Measurements from ENCODE around the gene APEX2. TPM values are rescaled to one million over a fixed set of nuclear protein-coding genes. Genes with fewer than 3 reads are reported as not detected.
A peak's percentile ranks its signal among the peaks of the same experiment; 100 is the strongest.

The APEX2 gene
- polyA plus RNA-seq, 1 donor from 2014 or later: 22.9 TPM

DNA sequence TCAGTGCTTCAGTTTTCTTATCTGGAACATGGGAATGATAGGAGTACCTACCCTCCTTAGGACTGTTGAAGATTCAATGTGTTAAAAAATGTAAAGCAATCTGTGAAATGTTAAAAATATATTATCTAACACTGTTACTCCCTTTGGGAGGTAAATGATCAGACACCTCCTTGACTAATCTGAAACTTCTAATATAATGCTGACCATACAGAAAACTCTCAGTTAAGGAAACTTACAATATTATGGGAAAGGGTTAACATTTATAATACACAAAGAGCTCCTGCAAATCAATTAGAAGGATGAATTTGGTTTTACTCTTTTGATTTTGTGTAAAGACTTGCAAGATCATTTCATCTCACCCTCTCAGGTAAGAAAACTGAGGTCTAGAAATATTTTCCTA lies 4.5 kb upstream of the APEX2 start:
- Mint-ChIP-seq H3K4me3 (no peak overlapping the region), H3K4me1 (peaks cover 4 to 9% (median 5%) of the 10 kb centered on the region in 3 donors), H3K9me3 (no peaks in the 10 kb centered on the region), H3K27me3 (peaks cover 5% of the 10 kb centered on the region), H3K27ac (no peak overlapping the region), H3K36me3 (no peaks in the 10 kb centered on the region)

DNA sequence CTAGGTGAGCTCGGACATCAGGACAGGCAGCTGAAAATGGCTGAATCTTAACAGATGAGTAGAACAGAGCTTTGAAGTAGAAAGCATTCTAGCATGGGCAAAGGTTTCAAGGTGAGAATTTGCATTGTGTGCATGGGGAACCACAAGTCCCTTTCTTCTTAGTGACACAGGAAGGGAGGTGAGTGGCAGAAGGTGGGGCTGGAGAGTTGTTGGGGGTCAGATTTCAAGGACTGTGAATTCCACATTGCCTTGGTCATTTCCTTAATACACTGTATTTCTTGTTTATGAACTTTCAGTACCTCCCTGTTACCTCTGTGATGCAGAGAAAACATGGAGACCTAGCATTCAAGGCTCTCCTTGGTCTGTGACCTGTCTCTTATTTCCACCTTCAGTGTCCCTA lies 4.1 kb downstream of the APEX2 start:
- no peak overlapping the region for H3K27ac Mint-ChIP-seq
- peaks cover 4 to 7% (median 5%) of the 10 kb centered on the region in 3 donors for H3K4me1 Mint-ChIP-seq
- H3K4me3 Mint-ChIP-seq: peak overlapping the region in 1 of 4 donors; percentile 37
- peaks cover 0 to 2% (median 0%) of the 10 kb centered on the region in 3 donors for H3K9me3 Mint-ChIP-seq
- no peaks in the 10 kb centered on the region for H3K27me3 Mint-ChIP-seq
- peaks cover 7% of the 10 kb centered on the region for H3K36me3 Mint-ChIP-seq

DNA sequence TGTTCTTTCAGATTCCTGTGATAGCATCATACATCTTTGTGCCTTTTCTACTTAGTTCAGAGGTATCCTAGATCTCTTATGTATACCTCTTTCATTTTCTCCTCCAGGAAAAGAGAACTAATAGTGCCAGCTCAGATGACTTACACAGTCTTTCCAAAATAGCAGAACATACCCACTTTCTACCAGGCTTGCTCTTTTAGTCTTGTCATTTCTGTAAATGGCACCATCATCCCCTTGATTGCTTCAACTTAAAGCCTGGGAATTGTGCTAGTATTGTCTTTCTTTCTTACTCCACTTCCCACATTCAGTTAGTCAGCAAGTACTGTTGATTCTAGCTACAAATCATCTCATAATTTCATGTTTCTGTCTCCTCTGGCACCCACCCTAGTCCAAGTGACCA lies 5.1 kb downstream of the APEX2 start:
- H3K27ac Mint-ChIP-seq: no peak overlapping the region
- H3K9me3 Mint-ChIP-seq: peaks cover 0 to 2% (median 0%) of the 10 kb centered on the region in 3 donors
- no peaks in the 10 kb centered on the region for H3K27me3 Mint-ChIP-seq
- no peak overlapping the region for H3K4me3 Mint-ChIP-seq
- peaks cover 1 to 5% (median 2%) of the 10 kb centered on the region in 3 donors for H3K4me1 Mint-ChIP-seq
- peaks cover 7% of the 10 kb centered on the region for H3K36me3 Mint-ChIP-seq

DNA sequence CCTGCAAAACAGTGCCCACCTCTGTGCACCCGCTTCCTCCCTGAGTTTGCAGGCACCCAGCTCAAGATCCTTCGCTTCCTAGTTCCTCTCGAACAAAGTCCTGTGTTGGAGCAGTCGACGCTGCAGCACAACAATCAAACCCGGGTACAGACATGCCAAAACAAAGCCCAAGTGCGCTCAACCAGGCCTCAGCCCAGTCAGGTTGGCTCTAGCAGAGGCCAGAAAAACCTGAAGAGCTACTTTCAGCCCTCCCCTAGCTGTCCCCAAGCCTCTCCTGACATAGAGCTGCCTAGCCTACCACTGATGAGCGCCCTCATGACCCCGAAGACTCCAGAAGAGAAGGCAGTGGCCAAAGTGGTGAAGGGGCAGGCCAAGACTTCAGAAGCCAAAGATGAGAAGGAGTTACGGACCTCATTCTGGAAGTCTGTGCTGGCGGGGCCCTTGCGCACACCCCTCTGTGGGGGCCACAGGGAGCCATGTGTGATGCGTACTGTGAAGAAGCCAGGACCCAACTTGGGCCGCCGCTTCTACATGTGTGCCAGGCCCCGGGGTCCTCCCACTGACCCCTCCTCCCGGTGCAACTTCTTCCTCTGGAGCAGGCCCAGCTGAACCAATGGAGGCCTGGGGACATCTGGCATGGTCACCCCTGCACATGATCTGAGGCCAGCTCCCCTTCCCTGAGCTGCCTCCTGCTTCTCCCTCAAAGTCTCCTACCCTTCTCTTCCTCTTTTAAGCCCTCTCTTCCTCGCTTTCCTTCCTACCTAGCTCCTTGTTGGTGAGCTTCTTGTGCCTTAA lies 6.9 kb downstream of the APEX2 start:
- peaks cover 0 to 2% (median 0%) of the 10 kb centered on the region in 3 donors for H3K9me3 Mint-ChIP-seq
- H3K27ac Mint-ChIP-seq: no peak overlapping the region
- no peaks in the 10 kb centered on the region for H3K27me3 Mint-ChIP-seq
- H3K36me3 Mint-ChIP-seq: peaks cover 7% of the 10 kb centered on the region
- H3K4me3 Mint-ChIP-seq: peak overlapping the region in 1 of 4 donors; percentile 52
- H3K4me1 Mint-ChIP-seq: no peaks in the 10 kb centered on the region

DNA sequence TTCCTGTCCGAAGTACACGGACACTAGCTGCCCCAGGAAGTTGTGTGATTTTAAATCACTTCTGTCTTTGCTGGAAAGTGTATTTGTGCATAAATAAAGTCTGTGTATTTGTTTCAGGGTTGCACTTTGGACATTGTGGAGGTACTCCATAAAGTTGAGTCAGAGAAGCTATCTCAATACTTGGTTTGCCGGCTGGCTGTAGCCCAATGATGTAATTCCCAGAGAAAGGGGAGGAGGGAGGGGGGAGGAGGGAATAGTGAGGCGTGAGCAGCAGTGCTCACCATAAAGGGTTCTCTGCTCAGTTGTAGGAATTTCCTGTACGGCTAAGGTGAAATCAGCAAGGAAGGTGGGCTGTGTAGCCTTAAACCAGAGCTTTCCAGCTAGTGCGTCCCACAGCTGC lies 7.5 kb downstream of the APEX2 start:
- Mint-ChIP-seq H3K4me3 (no peak overlapping the region), H3K9me3 (peaks cover 0 to 2% (median 0%) of the 10 kb centered on the region in 3 donors), H3K27me3 (no peaks in the 10 kb centered on the region), H3K4me1 (no peaks in the 10 kb centered on the region), H3K27ac (no peak overlapping the region), H3K36me3 (peaks cover 5% of the 10 kb centered on the region)

DNA sequence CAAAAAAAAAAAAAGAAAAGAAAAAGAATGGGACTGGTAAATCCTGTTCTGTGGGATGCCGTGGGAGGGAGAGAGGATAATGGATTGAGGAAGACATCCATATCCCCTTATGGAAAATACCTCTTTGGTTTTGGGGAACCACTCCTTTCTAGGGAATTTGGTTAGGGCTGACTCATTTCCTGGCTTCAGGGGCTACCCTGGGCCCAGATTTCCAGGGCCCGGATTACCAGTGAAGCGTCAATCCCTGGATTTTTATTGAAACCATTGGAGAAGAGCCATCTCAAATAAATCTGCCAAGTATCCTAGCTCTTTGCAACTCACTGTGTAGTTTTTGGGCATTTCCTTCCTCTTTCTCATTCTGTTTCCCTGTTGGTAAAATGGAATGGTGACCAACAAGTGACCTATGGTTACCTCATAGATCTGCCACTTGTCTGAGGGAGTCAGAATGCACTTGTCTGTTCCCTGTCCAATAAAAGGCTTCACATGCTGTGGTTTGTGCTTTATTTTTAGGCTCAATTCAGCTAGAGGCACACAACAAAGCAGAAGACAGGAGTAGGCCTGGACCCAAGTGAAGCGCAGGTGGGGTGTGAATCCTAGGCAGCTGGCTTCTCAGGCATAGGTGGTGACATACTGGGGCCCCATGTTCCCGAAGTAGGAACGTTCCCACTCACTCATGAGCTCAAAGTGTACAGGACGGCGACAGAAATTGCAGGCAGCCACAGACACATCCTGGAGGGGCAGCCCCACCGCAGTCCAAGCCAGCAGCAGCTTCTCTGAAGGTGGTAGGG lies 8.6 kb downstream of the APEX2 start:
- Mint-ChIP-seq H3K4me1 (no peaks in the 10 kb centered on the region), H3K27ac (no peak overlapping the region), H3K36me3 (peaks cover 2% of the 10 kb centered on the region), H3K4me3 (no peak overlapping the region), H3K27me3 (no peaks in the 10 kb centered on the region), H3K9me3 (peaks cover 0 to 2% (median 0%) of the 10 kb centered on the region in 3 donors)

DNA sequence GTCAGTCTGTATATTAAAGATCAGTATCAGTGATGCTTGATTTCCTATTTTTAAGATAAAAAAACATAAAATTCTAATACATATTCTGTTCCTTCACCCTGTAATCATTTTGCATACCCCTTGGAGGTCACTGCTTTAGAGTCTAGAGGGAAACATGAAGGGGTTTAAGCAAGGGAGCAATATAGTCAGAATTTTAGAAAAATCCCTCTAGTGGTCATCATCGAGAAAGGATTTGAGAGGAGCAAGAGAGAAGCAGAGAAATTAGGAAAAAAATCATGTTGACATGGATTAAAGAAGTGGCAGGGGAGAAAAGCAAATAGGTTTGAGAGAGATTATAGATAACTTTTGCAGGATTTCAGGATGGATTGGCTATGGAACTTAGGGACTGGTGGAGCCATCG lies 11.1 kb downstream of the APEX2 start:
- Mint-ChIP-seq H3K36me3 (no peaks in the 10 kb centered on the region), H3K27ac (no peak overlapping the region), H3K27me3 (no peaks in the 10 kb centered on the region), H3K4me1 (no peaks in the 10 kb centered on the region), H3K9me3 (peaks cover 0 to 2% (median 0%) of the 10 kb centered on the region in 3 donors), H3K4me3 (no peak overlapping the region)

DNA sequence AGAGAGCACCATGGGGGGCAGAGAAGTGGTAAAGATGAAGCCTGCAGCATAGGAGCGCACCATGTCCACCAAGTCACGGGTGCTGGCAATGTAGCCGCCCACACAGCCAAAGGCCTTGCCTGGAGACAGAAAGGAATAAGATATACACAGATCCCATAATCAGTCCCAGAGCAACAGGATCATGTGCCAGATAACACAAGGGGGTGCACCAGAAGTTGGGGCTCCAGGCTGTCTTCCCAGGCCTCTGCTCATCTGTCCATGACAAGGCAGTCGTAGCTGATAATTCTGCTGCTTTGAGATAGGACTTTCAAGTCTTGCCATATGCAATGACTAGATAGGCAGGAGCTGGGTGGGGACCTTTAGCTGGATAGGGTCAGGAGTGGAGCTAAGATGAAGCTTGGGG lies 14.7 kb downstream of the APEX2 start:
- H3K27ac Mint-ChIP-seq: no peak overlapping the region
- no peaks in the 10 kb centered on the region for H3K9me3 Mint-ChIP-seq
- H3K4me1 Mint-ChIP-seq: no peaks in the 10 kb centered on the region
- H3K4me3 Mint-ChIP-seq: no peak overlapping the region
- H3K36me3 Mint-ChIP-seq: no peaks in the 10 kb centered on the region
- H3K27me3 Mint-ChIP-seq: no peaks in the 10 kb centered on the region

DNA sequence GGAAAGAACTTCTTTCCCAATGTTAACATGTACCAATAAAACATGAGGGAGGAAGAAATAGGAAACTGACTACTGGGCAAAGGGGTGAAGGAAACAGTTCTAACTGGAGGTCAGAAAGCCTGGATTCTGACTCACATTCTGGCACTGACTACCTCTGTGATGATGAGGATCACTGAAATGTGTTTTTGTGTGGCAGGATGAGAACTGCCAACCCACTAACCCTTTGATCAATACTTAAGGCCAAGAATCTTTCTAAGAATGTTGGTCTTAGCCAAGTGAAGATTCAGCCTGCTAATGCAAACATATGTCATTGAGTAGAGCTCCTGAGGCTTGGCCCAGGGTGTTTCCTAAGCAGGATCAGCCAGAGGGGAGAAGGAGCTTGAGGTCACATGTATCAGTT lies 26.0 kb downstream of the APEX2 start:
- no peak overlapping the region for H3K4me3 Mint-ChIP-seq
- peaks cover 0 to 3% (median 0%) of the 10 kb centered on the region in 3 donors for H3K9me3 Mint-ChIP-seq
- no peaks in the 10 kb centered on the region for H3K4me1 Mint-ChIP-seq
- no peak overlapping the region for H3K27ac Mint-ChIP-seq
- no peaks in the 10 kb centered on the region for H3K36me3 Mint-ChIP-seq
- peaks cover 4% of the 10 kb centered on the region for H3K27me3 Mint-ChIP-seq

DNA sequence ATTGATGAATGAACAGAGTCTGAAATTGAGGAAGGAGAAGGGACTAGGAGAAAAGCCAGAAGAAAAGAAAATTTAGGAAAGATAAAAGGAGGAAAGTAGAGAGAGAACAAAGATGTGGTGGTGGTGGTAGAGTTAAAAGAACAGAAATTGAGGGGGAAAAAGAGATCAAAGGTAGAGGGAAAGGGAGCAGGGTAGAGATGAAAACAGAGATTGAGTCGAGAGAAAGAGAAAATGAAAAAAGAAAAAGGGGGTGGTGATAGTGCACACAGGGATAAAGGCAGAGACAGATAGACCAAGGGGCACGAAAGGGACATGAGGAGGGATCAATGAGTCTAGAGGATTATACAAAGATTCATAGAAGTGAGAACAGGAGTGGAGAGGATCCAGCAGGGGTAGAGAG lies 26.7 kb downstream of the APEX2 start:
- peaks cover 0 to 3% (median 0%) of the 10 kb centered on the region in 3 donors for H3K9me3 Mint-ChIP-seq
- no peak overlapping the region for H3K27ac Mint-ChIP-seq
- peaks cover 2% of the 10 kb centered on the region for H3K27me3 Mint-ChIP-seq
- H3K4me1 Mint-ChIP-seq: no peaks in the 10 kb centered on the region
- H3K36me3 Mint-ChIP-seq: no peaks in the 10 kb centered on the region
- H3K4me3 Mint-ChIP-seq: no peak overlapping the region

DNA sequence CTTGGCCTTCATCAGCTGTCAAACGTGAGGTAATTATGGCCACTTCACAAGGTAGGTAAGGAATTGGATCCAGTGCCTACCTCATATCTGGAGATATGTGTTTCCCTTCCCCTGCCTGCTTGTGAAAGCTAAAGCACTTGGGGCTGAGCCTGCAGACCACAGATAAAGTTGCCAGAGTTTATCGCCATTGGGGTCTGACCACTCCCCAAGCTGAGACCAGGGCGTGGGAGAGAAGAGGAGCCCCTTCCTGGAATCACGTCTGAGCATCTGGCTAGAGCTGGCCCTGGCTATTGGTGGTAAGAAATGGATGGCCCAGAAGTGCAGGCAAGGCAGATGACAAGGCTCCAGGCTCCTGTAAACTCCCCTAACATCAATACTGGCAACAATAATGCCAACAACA lies 27.9 kb downstream of the APEX2 start:
- peaks cover 0 to 3% (median 0%) of the 10 kb centered on the region in 3 donors for H3K9me3 Mint-ChIP-seq
- no peak overlapping the region for H3K27ac Mint-ChIP-seq
- H3K4me1 Mint-ChIP-seq: no peaks in the 10 kb centered on the region
- H3K4me3 Mint-ChIP-seq: no peak overlapping the region
- H3K27me3 Mint-ChIP-seq: peaks cover 4% of the 10 kb centered on the region
- no peaks in the 10 kb centered on the region for H3K36me3 Mint-ChIP-seq

DNA sequence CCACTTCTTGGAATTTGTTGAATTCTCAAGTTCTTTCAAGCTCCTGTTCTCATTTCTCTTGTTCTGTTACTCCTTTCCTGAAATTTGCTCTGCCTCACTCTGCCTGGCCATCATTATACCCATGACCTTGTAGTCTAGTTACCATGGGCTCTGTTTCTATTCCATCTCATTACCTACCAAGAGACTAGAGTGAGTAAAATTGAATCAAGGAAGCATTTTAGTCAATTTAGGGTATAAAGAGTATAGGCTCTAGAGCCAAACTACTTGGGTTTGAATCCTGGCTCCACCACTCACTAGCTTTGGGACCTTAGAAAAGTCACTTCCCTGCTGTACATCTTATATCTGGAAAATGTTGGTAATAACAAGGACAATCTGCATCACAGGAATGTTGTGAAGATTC lies 28.4 kb downstream of the APEX2 start:
- Mint-ChIP-seq H3K4me1 (no peaks in the 10 kb centered on the region), H3K27me3 (peaks cover 4% of the 10 kb centered on the region), H3K9me3 (peaks cover 0 to 3% (median 0%) of the 10 kb centered on the region in 3 donors), H3K27ac (no peak overlapping the region), H3K4me3 (no peak overlapping the region), H3K36me3 (no peaks in the 10 kb centered on the region)

DNA sequence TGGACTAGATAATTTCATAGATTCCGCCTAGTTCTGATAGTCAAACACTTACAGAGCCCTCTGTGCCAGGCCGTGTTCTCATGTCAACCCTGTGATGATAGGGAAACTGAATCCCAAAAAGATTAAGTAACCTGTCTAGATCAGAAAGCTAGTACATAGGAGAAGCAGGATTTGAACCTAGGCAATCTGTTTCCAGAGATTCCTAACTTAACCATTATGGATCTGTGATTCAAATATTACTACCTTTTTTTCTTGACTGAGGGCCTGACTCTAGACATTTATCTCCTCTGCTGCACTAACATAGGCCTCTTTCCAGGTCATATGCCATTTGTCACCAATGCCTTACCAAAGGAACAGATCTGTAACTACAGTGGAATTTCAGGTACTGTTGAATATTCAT lies 29.1 kb downstream of the APEX2 start:
- Mint-ChIP-seq H3K36me3 (no peaks in the 10 kb centered on the region), H3K9me3 (peaks cover 0 to 3% (median 0%) of the 10 kb centered on the region in 3 donors), H3K4me1 (no peaks in the 10 kb centered on the region), H3K27me3 (peaks cover 4% of the 10 kb centered on the region), H3K4me3 (no peak overlapping the region), H3K27ac (no peak overlapping the region)

DNA sequence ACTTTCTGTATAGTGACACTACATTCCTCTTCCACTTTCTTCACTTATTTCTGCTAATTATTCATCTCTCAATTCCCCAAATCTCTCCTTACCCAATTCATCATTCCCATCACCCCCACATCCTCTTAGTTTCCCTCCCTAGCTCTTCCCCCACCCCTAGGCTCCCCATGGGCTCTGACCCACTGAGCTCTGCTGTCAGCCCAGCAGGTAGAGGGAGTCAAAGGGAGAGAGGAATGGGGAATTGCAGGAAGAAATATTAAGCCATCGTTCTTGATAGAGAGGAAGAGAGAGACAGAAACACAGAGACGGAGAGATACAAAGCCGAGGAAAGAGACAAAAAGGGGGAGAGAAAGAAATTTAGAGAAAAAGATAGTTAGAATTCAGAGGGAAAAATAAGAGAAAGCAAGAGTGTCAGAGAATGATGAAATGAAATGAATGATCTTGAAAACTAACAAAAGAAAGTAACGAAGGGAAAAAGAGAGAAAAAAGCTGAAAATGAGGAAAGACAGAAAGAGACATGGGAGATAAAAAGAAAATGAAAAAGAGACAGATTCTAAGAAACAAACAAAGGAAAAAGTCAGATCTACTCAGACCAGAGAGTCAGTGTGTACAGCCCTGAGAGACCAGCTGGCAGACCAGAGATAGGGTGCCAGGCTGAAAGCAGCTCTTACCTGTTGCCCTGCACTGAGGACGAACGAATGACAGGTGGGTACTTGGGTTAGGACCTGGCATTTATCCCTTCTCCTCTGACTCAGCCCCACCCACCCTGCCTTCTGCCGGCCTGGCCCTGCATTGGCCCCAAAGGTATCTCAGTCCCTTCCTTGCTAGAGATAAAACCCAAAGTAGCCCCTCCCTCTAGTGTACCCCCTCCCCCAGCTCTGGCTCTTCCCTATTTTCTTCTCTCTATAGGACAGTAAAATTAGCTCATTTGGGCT lies 30.4 kb downstream of the APEX2 start, which contains the start of gene ALAS2:
ALAS2 (minus strand) TSS at position 707 of the 935 bp plus-strand sequence. CDS start 4,977 bp downstream, outside the sequence.
- Mint-ChIP-seq H3K27me3 (peaks cover 4% of the 10 kb centered on the region), H3K27ac (no peak within 1 kb of the TSS), H3K4me3 (no peak within 1 kb of the TSS), H3K36me3 (no peaks in the 10 kb centered on the region), H3K9me3 (peaks cover 0 to 3% (median 0%) of the 10 kb centered on the region in 3 donors), H3K4me1 (no peaks in the 10 kb centered on the region)

Measured in IgD-negative memory B cell (primary cell).